GM12872 (cell line): Measurements from ENCODE around the gene TDRD10.

Source experiments
- TF ChIP-seq, protein P1 (sequence below): IDR thresholded peaks from 3 replicates; pipeline ENCODE4 v1.5.1; 2011; ENCODE audit warnings: low read depth, mild to moderate bottlenecking, low read length, moderate library complexity; ENCODE audit not compliant: insufficient read depth

Gene TDRD10

DNA sequence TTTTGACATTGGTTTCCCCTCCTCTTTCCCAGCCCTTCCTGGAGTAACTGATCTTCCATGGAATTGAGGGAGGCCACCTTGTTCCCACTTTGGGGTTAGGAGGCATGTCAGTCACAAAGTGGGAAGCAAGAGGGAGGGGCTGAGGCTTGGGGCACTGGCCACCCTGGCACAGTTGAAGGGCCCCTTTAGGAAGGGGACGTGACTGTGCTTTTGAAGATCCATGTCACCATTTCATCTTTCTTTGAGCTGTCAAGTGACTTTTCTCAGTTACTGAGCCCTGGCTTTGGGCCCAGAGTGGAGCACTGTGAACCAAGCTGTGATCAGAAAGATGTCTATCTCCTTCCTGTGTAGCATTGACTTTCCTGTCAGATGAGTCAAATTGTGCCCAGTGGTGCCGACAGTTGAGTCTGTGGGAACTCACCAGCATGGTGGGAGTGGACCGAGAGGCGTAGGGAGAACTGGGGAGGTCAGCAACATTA is 38.5 kb upstream of the TDRD10 start:
- TF ChIP-seq, protein P1, sequence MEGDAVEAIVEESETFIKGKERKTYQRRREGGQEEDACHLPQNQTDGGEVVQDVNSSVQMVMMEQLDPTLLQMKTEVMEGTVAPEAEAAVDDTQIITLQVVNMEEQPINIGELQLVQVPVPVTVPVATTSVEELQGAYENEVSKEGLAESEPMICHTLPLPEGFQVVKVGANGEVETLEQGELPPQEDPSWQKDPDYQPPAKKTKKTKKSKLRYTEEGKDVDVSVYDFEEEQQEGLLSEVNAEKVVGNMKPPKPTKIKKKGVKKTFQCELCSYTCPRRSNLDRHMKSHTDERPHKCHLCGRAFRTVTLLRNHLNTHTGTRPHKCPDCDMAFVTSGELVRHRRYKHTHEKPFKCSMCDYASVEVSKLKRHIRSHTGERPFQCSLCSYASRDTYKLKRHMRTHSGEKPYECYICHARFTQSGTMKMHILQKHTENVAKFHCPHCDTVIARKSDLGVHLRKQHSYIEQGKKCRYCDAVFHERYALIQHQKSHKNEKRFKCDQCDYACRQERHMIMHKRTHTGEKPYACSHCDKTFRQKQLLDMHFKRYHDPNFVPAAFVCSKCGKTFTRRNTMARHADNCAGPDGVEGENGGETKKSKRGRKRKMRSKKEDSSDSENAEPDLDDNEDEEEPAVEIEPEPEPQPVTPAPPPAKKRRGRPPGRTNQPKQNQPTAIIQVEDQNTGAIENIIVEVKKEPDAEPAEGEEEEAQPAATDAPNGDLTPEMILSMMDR = no peak

- TF ChIP-seq, protein P1 = no peak
Measured at GRCh38 chr1:154465621-154466195, 36.3 kb upstream of the TDRD10 start.

GRCh38 chr1:154466206-154466605 is 35.8 kb upstream of the TDRD10 start:
- TF ChIP-seq, protein P1 = no peak

DNA sequence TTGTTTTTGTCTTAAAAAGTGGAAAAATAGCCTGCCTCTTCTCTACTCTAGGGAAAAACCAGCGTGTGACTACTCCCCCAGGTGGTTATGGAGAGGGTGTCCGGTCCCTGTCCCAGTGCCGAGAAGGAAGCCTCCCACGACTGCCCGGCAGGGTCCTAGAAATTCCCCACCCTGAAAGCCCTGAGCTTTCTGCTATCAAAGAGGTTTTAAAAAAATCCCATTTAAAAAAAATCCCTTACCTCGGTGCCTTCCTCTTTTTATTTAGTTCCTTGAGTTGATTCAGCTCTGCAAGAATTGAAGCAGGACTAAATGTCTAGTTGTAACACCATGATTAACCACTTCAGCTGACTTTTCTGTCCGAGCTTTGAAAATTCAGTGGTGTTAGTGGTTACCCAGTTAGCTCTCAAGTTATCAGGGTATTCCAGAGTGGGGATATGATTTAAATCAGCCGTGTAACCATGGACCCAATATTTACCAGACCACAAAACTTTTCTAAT is 35.0 kb upstream of the TDRD10 start:
- TF ChIP-seq, protein P1 = peak; percentile 44; the same call in 2 of the 3 replicates

- TF ChIP-seq, protein P1 = no peak
Measured at GRCh38 chr1:154467434-154468102, 34.5 kb upstream of the TDRD10 start.

DNA sequence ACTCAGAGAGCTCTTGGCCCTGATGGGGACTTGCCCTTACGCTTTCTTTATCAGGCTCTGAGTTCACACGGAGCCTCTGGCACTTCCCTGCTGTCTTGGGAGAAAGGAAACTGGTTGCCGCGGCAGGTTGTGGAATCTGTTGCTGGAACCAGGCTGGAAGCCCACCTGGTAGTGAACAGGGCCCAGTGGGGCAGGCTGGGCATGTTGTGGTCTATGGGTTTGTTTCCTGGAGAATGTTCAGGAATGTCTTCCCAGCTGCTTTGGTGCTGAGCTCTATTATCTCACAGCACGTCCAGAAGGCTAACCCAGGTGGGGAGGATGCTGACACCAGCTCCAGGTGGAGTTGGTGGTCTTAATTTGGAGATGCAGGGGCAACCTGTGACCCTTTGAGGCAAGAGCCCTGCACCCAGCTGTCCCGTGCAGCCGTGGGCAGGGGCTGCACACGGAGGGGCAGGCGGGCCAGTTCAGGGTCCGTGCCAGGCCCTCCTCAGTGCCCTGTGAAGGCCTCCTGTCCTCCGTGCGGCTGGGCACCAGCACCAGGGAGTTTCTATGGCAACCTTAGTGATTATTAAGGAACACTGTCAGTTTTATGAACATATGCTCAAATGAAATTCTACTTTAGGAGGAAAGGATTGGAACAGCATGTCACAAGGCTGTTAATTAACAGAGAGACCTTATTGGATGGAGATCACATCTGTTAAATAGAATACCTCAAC is 33.3 kb upstream of the TDRD10 start:
- TF ChIP-seq, protein P1 = no peak

GRCh38 chr1:154469844-154470560 is 32.0 kb upstream of the TDRD10 start:
- TF ChIP-seq, protein P1 = no peak
